HepG2 (cell line): ENCODE measurements around the gene ZNF883. TPM values are rescaled to one million over a fixed set of nuclear protein-coding genes. Genes with fewer than 3 reads are reported as not detected.

Experiments
- CEBPB ChIP-seq: IDR thresholded peaks from 2 replicates; pipeline ENCODE4 v1.6.1; 2011; ENCODE audit warnings: low read depth, low read length, improper control_type of control experiment, borderline replicate concordance
- HMG20A ChIP-seq: IDR thresholded peaks from 2 replicates; pipeline ENCODE4 v1.6.1; 2016; ENCODE audit warnings: borderline replicate concordance
- HOXD1 ChIP-seq: sonication (generic); formaldehyde crosslinking; IDR thresholded peaks from 2 replicates; pipeline ENCODE4 v1.5.0; 2020; ENCODE audit warnings: missing genetic modification reagents
- JDP2 ChIP-seq: sonication (generic); formaldehyde crosslinking; IDR thresholded peaks from 2 replicates; pipeline ENCODE4 v1.8.1; 2022; ENCODE audit warnings: missing genetic modification reagents, borderline replicate concordance
- NCOR1 ChIP-seq: fragments of 200-600 bp; sonication (generic); IDR thresholded peaks from 2 replicates; pipeline ENCODE4 v1.7.0; 2017; ENCODE audit warnings: antibody characterized with exemption, low read length, borderline replicate concordance
- NFE2 ChIP-seq: sonication (generic); formaldehyde crosslinking; IDR thresholded peaks from 2 replicates; pipeline ENCODE4 v1.4.0; 2020; ENCODE audit warnings: missing genetic modification reagents
- NFKB2 ChIP-seq: sonication (generic); formaldehyde crosslinking; IDR thresholded peaks from 2 replicates; pipeline ENCODE4 v1.4.0; 2020; ENCODE audit warnings: missing genetic modification reagents, borderline replicate concordance
- NFYC ChIP-seq: IDR thresholded peaks from 2 replicates; pipeline ENCODE4 v1.6.1; 2016; ENCODE audit warnings: missing genetic modification reagents, missing compliant biosample characterization
- POLR2G ChIP-seq: fragments of 200-400 bp; formaldehyde crosslinking; IDR thresholded peaks from 2 replicates; pipeline ENCODE4 v1.6.1; 2018; ENCODE audit warnings: mild to moderate bottlenecking, low read depth, low read length, moderate library complexity
- SNRNP70 ChIP-seq: fragments of 200-400 bp; formaldehyde crosslinking; IDR thresholded peaks from 2 replicates; pipeline ENCODE4 v1.6.1; 2017; ENCODE audit warnings: mild to moderate bottlenecking, low read depth, low read length, moderate library complexity
- SOX5 ChIP-seq: IDR thresholded peaks from 2 replicates; pipeline ENCODE4 v1.6.1; 2016; ENCODE audit warnings: borderline replicate concordance
- YEATS4 ChIP-seq: sonication (generic); formaldehyde crosslinking; IDR thresholded peaks from 2 replicates; pipeline ENCODE4 v1.4.0; 2020; ENCODE audit warnings: missing genetic modification reagents, borderline replicate concordance
- ZKSCAN8 ChIP-seq: IDR thresholded peaks from 2 replicates; pipeline ENCODE4 v1.6.1; 2016; ENCODE audit warnings: borderline replicate concordance, missing genetic modification reagents, missing compliant biosample characterization
- ZNF564 ChIP-seq: sonication (generic); formaldehyde crosslinking; IDR thresholded peaks from 2 replicates; pipeline ENCODE4 v1.8.1; 2023; ENCODE audit warnings: mild to moderate bottlenecking, missing genetic modification reagents
- ZNF747 ChIP-seq: sonication (generic); formaldehyde crosslinking; IDR thresholded peaks from 2 replicates; pipeline ENCODE4 v1.8.1; 2023; ENCODE audit warnings: missing genetic modification reagents, mild to moderate bottlenecking, borderline replicate concordance
- ZNF841 ChIP-seq: sonication (generic); formaldehyde crosslinking; IDR thresholded peaks from 2 replicates; pipeline ENCODE4 v1.8.1; 2023; ENCODE audit warnings: missing genetic modification reagents, borderline replicate concordance
- polyA plus RNA-seq, 8 experiments: library from polyadenylated mRNA; depleted of rRNA in 3 of 8; stranded (reverse) in 7 of 8; unstranded in 1 of 8; fragments of >200 nt; fragmentation: Illumina TruSeq in 4 of 8; extraction: Trizol in 4 of 8; gene quantifications; 2 replicates each; pipeline versions ENCODE4 v1.2.1 to v1.2.3, GENCODE V29; 2011 to 2016; ENCODE audit warnings: low read depth in 4 of 8, missing spikeins in 1 of 8, mixed read lengths in 1 of 8; ENCODE audit not compliant: insufficient read depth in 1 of 8
- total RNA-seq, 5 experiments: library from RNA; depleted of rRNA; stranded (reverse); fragments of >200 nt; fragmentation: Illumina TruSeq; extraction: Trizol; gene quantifications; 2 replicates each; pipeline ENCODE4 v1.2.3, GENCODE V29; 2016; ENCODE audit warnings: low read depth in 1 of 5
- TF ChIP-seq, protein P1 (sequence below): fragments of 450-650 bp; IDR thresholded peaks from 2 replicates; pipeline ENCODE4 v1.6.1; 2016
- TF ChIP-seq, protein P2 (sequence below): sonication (generic); formaldehyde crosslinking; IDR thresholded peaks from 2 replicates; pipeline ENCODE4 v1.5.1; 2020; ENCODE audit warnings: missing genetic modification reagents, mild to moderate bottlenecking, borderline replicate concordance
- TF ChIP-seq, protein P3 (sequence below): sonication (generic); formaldehyde crosslinking; IDR thresholded peaks from 2 replicates; pipeline ENCODE4 v1.8.1; 2023; ENCODE audit warnings: mild to moderate bottlenecking, missing genetic modification reagents
- TF ChIP-seq, protein P4 (sequence below): sonication (generic); formaldehyde crosslinking; IDR thresholded peaks from 2 replicates; pipeline ENCODE4 v1.5.0; 2020; ENCODE audit warnings: missing genetic modification reagents, mild to moderate bottlenecking, borderline replicate concordance
- TF ChIP-seq, protein P5 (sequence below): sonication (generic); formaldehyde crosslinking; IDR thresholded peaks from 2 replicates; pipeline ENCODE4 v1.4.0; 2020; ENCODE audit warnings: mild to moderate bottlenecking, missing genetic modification reagents

Gene ZNF883
- total and polyA plus RNA-seq, 2 of the 13 experiments (the other 11 are each of a cell fraction or from before 2014, with no cell fraction given) = 5.3 to 10.0 TPM

DNA sequence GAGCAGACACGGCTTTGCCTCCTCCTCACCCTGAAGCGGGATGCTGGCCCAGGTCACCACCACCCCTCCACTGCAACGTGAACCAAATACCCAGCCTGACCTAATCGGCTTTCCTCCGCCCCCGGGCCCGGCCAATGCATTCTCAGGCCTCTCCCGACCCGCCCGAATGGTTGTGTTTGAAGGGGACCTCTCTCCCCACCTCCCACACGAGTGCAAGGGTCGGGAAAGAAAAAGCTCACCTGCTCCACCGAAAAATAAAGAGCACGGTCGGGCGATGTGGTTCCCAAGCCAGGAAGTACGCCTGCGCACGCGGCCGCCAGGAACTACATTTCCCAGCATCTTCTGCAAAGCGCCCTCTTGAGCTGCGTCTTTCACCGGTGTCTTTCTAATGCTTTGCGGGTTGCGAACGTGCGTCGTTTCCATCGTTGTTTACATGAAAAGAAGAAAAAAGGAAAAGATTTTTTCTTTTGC lies at the start of gene ZNF883 (continued):
- TF ChIP-seq NFE2 (no peak), NFYC (CRISPR knock-in tag) (no peak), YEATS4 (peak; percentile 41; the same call in 1 of the 2 replicates), CEBPB (no peak), ZNF841 (no peak), POLR2G (peak; percentile 57), SOX5 (CRISPR knock-in tag) (0 out of 2 replicates have a peak, but pooled peaks have one; percentile 11), ZNF564 (CRISPR knock-in tag) (peak; percentile 49; the same call in 1 of the 2 replicates), ZKSCAN8 (CRISPR knock-in tag) (no peak), NFKB2 (CRISPR knock-in tag) (0 out of 2 replicates have a peak, but pooled peaks have one; percentile 37), JDP2 (no peak), NCOR1 (no peak), SNRNP70 (no peak), ZNF747 (CRISPR knock-in tag) (no peak), HMG20A (CRISPR knock-in tag) (no peak), HOXD1 (CRISPR knock-in tag) (no peak)
- TF ChIP-seq, protein P1, sequence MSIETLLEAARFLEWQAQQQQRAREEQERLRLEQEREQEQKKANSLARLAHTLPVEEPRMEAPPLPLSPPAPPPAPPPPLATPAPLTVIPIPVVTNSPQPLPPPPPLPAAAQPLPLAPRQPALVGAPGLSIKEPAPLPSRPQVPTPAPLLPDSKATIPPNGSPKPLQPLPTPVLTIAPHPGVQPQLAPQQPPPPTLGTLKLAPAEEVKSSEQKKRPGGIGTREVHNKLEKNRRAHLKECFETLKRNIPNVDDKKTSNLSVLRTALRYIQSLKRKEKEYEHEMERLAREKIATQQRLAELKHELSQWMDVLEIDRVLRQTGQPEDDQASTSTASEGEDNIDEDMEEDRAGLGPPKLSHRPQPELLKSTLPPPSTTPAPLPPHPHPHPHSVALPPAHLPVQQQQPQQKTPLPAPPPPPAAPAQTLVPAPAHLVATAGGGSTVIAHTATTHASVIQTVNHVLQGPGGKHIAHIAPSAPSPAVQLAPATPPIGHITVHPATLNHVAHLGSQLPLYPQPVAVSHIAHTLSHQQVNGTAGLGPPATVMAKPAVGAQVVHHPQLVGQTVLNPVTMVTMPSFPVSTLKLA = no peak
- TF ChIP-seq, protein P2, sequence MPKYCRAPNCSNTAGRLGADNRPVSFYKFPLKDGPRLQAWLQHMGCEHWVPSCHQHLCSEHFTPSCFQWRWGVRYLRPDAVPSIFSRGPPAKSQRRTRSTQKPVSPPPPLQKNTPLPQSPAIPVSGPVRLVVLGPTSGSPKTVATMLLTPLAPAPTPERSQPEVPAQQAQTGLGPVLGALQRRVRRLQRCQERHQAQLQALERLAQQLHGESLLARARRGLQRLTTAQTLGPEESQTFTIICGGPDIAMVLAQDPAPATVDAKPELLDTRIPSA (CRISPR knock-in tag) = no peak
- TF ChIP-seq, protein P3, sequence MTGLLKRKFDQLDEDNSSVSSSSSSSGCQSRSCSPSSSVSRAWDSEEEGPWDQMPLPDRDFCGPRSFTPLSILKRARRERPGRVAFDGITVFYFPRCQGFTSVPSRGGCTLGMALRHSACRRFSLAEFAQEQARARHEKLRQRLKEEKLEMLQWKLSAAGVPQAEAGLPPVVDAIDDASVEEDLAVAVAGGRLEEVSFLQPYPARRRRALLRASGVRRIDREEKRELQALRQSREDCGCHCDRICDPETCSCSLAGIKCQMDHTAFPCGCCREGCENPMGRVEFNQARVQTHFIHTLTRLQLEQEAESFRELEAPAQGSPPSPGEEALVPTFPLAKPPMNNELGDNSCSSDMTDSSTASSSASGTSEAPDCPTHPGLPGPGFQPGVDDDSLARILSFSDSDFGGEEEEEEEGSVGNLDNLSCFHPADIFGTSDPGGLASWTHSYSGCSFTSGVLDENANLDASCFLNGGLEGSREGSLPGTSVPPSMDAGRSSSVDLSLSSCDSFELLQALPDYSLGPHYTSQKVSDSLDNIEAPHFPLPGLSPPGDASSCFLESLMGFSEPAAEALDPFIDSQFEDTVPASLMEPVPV (CRISPR knock-in tag) = no peak
- TF ChIP-seq, protein P4, sequence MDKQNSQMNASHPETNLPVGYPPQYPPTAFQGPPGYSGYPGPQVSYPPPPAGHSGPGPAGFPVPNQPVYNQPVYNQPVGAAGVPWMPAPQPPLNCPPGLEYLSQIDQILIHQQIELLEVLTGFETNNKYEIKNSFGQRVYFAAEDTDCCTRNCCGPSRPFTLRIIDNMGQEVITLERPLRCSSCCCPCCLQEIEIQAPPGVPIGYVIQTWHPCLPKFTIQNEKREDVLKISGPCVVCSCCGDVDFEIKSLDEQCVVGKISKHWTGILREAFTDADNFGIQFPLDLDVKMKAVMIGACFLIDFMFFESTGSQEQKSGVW (CRISPR knock-in tag) = no peak
- TF ChIP-seq, protein P5, sequence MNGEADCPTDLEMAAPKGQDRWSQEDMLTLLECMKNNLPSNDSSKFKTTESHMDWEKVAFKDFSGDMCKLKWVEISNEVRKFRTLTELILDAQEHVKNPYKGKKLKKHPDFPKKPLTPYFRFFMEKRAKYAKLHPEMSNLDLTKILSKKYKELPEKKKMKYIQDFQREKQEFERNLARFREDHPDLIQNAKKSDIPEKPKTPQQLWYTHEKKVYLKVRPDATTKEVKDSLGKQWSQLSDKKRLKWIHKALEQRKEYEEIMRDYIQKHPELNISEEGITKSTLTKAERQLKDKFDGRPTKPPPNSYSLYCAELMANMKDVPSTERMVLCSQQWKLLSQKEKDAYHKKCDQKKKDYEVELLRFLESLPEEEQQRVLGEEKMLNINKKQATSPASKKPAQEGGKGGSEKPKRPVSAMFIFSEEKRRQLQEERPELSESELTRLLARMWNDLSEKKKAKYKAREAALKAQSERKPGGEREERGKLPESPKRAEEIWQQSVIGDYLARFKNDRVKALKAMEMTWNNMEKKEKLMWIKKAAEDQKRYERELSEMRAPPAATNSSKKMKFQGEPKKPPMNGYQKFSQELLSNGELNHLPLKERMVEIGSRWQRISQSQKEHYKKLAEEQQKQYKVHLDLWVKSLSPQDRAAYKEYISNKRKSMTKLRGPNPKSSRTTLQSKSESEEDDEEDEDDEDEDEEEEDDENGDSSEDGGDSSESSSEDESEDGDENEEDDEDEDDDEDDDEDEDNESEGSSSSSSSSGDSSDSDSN (CRISPR knock-in tag) = no peak
